GM10266 (cell line): ENCODE results near the gene TM7SF2.

Experiments
- DNase-seq: peaks from one replicate; pipeline ENCODE4 v3.0.0; 2012; ENCODE audit errors: extremely low spot score
- CTCF ChIP-seq: IDR thresholded peaks from 2 replicates; pipeline ENCODE4 v1.5.1; 2012; ENCODE audit warnings: mild to moderate bottlenecking, low read depth; ENCODE audit not compliant: control insufficient read depth, insufficient read depth; ENCODE audit errors: missing control alignments

TM7SF2 gene

GRCh38 chr11:65151331-65151899 lies 39.7 kb downstream of the TM7SF2 start:
- no peak for DNase-seq

GRCh38 chr11:65152122-65152521 lies 40.5 kb downstream of the TM7SF2 start:
- TF ChIP-seq CTCF: no peak
- DNase-seq: no peak

More at GRCh38 chr11:65151331-65151899, 39.7 kb downstream of the TM7SF2 start:
- TF ChIP-seq CTCF: no peak

- no peak for TF ChIP-seq CTCF
- DNase-seq: no peak
Observed at GRCh38 chr11:65156256-65156655, 44.6 kb downstream of the TM7SF2 start.

- no peak for DNase-seq
- TF ChIP-seq CTCF: no peak
Observed at GRCh38 chr11:65156926-65157325, 45.3 kb downstream of the TM7SF2 start.

GRCh38 chr11:65157336-65157735 lies 45.7 kb downstream of the TM7SF2 start:
- DNase-seq: no peak

GRCh38 chr11:65159012-65159411 lies 47.3 kb downstream of the TM7SF2 start:
- no peak for TF ChIP-seq CTCF
- peak; percentile 44 for DNase-seq

More at GRCh38 chr11:65157336-65157735, 45.7 kb downstream of the TM7SF2 start:
- TF ChIP-seq CTCF: no peak

GRCh38 chr11:65160643-65161042 lies 49.0 kb downstream of the TM7SF2 start:
- no peak for TF ChIP-seq CTCF
- DNase-seq: no peak
